SK-N-SH (cell line): ENCODE results near the gene C1D. TPM values are rescaled to one million over a fixed set of nuclear protein-coding genes. Genes with fewer than 3 reads are reported as not detected.

Source experiments
- CTCF ChIA-PET: fragments of 300-600, 350-600 bp; formaldehyde crosslinking; extraction: SDS; loops from one replicate; lab custom pipeline; 2021; lab: Yijun Ruan, JAX
- POLR2A ChIA-PET: fragments of 350-600 bp; sonication (Branson Sonifier 250); formaldehyde crosslinking; extraction: SDS; loops from one replicate; lab custom pipeline; 2020; ENCODE audit warnings: antibody characterized with exemption, inconsistent platforms; lab: Yijun Ruan, JAX
- DNase-seq: peaks from one replicate; pipeline ENCODE4 v3.0.0; 2012
- H2AFZ ChIP-seq: fragments of 200-600 bp; sonication (generic); 2 replicates; pipeline ENCODE4 v1.8.1; 2016; ENCODE audit warnings: antibody characterized with exemption, mild to moderate bottlenecking, low read depth
- H3F3A ChIP-seq: fragments of 200-600 bp; sonication (generic); replicated peaks from 2 replicates; pipeline ENCODE3; 2016; ENCODE audit warnings: antibody characterized with exemption, mild to moderate bottlenecking; ENCODE audit not compliant: insufficient read depth
- H3K27ac ChIP-seq, 2 experiments: fragments of 200-500 bp in 1 of 2; fragments of 200-600 bp in 1 of 2; sonication (Bioruptor generic) in 1 of 2; sonication (generic), shearing (Covaris generic) in 1 of 2; 2 replicates each; pipeline versions ENCODE4 v1.5.1 to v1.6.1; 2014 to 2016; ENCODE audit warnings: low read depth in 2 of 2, inconsistent platforms in 1 of 2, low read length in 1 of 2, mild to moderate bottlenecking in 1 of 2, mixed read lengths in 1 of 2
- H3K27me3 ChIP-seq: fragments of 200-600 bp; sonication (generic), shearing (Covaris generic); 2 replicates; pipeline ENCODE4 v1.6.1; 2016; ENCODE audit warnings: mixed run types; ENCODE audit not compliant: insufficient read depth
- H3K36me3 ChIP-seq, 2 experiments: fragments of 200-500 bp in 1 of 2; fragments of 200-600 bp in 1 of 2; sonication (Bioruptor generic) in 1 of 2; sonication (generic) in 1 of 2; replicated peaks in 1 of 2; 2 replicates each; pipeline versions ENCODE3 to v1.5.1; 2014 to 2016; ENCODE audit warnings: low read length in 1 of 2, mild to moderate bottlenecking in 1 of 2; ENCODE audit not compliant: insufficient read depth in 2 of 2, control insufficient read depth in 1 of 2
- H3K4me1 ChIP-seq, 2 experiments: fragments of 200-500 bp in 1 of 2; fragments of 200-600 bp in 1 of 2; sonication (Bioruptor generic) in 1 of 2; sonication (generic), shearing (Covaris generic) in 1 of 2; 2 replicates each; pipeline versions ENCODE4 v1.5.1 to v1.6.1; 2014 to 2016; ENCODE audit warnings: low read depth in 1 of 2, low read length in 1 of 2, mixed run types in 1 of 2; ENCODE audit not compliant: insufficient read depth in 2 of 2, control insufficient read depth in 1 of 2
- H3K4me2 ChIP-seq: fragments of 200-600 bp; sonication (generic), shearing (Covaris generic); 2 replicates; pipeline ENCODE4 v1.6.1; 2017; ENCODE audit warnings: mixed run types
- H3K4me3 ChIP-seq, 2 experiments: fragments of 200-500 bp in 1 of 2; fragments of 200-600 bp in 1 of 2; sonication (Bioruptor generic) in 1 of 2; sonication (generic), shearing (Covaris generic) in 1 of 2; 2 replicates each; pipeline versions ENCODE4 v1.5.1 to v1.8.1; 2014 to 2016; ENCODE audit warnings: low read depth in 2 of 2, inconsistent platforms in 1 of 2, low read length in 1 of 2, mild to moderate bottlenecking in 1 of 2, mixed read lengths in 1 of 2, moderate library complexity in 1 of 2
- H3K79me2 ChIP-seq: fragments of 200-600 bp; sonication (generic); 2 replicates; pipeline ENCODE4 v1.8.1; 2017; ENCODE audit warnings: mild to moderate bottlenecking; ENCODE audit not compliant: insufficient read depth
- H3K9ac ChIP-seq: fragments of 200-600 bp; sonication (generic); 2 replicates; pipeline ENCODE4 v1.6.1; 2017; ENCODE audit warnings: mixed run types
- H3K9me2 ChIP-seq: fragments of 200-600 bp; sonication (generic); 2 replicates; pipeline ENCODE4 v1.6.1; 2017; ENCODE audit warnings: mixed run types
- H3K9me3 ChIP-seq: fragments of 200-600 bp; sonication (generic); 2 replicates; pipeline ENCODE4 v1.6.1; 2017; ENCODE audit warnings: mixed run types, mild to moderate bottlenecking, moderate library complexity
- H4K20me1 ChIP-seq: fragments of 200-600 bp; sonication (generic); 2 replicates; pipeline ENCODE4 v1.6.1; 2017; ENCODE audit warnings: mild to moderate bottlenecking, mixed run types; ENCODE audit not compliant: insufficient read depth
- CHD2 ChIP-seq: fragments of 150-350 bp; IDR thresholded peaks from 2 replicates; pipeline ENCODE4 v1.6.1; 2018; ENCODE audit warnings: low read length; ENCODE audit not compliant: partially characterized antibody
- EP300 ChIP-seq, 2 experiments: IDR thresholded peaks; 2 replicates each; pipeline versions ENCODE4 v1.4.0 to v1.6.1; 2012; ENCODE audit warnings: borderline replicate concordance in 1 of 2, low read depth in 1 of 2, low read length in 1 of 2
- EZH2phosphoT487 ChIP-seq: fragments of 200-600 bp; sonication (generic); IDR thresholded peaks from 2 replicates; pipeline ENCODE4 v1.6.1; 2017; ENCODE audit warnings: low read depth, mixed run types, mild to moderate bottlenecking, antibody characterized with exemption, moderate library complexity, borderline replicate concordance
- FOSL2 ChIP-seq: IDR thresholded peaks from 2 replicates; pipeline ENCODE4 v1.4.0; 2012; ENCODE audit warnings: low read depth, mild to moderate bottlenecking, moderate library complexity, borderline replicate concordance
- FOXJ3 ChIP-seq: sonication (generic); formaldehyde crosslinking; IDR thresholded peaks from 2 replicates; pipeline ENCODE4 v1.5.1; 2020; ENCODE audit warnings: mild to moderate bottlenecking, missing genetic modification reagents
- GATA2 ChIP-seq: sonication (generic); formaldehyde crosslinking; IDR thresholded peaks from 2 replicates; pipeline ENCODE4 v1.5.0; 2020; ENCODE audit warnings: mild to moderate bottlenecking, missing genetic modification reagents
- JUND ChIP-seq: IDR thresholded peaks from 2 replicates; pipeline ENCODE4 v1.4.0; 2012
- MAX ChIP-seq: IDR thresholded peaks from 2 replicates; pipeline ENCODE4 v1.4.0; 2012; ENCODE audit warnings: low read depth
- NRF1 ChIP-seq: IDR thresholded peaks from 2 replicates; pipeline ENCODE4 v1.6.1; 2012; ENCODE audit warnings: low read depth, mild to moderate bottlenecking, low read length
- PBX3 ChIP-seq: IDR thresholded peaks from 2 replicates; pipeline ENCODE4; 2012
- RAD21 ChIP-seq: IDR thresholded peaks from 2 replicates; pipeline ENCODE4 v1.6.1; 2012; ENCODE audit warnings: mild to moderate bottlenecking, low read length
- RCOR1 ChIP-seq: fragments of 150-350 bp; IDR thresholded peaks from 2 replicates; pipeline ENCODE4 v1.6.1; 2017; ENCODE audit warnings: antibody characterized with exemption, low read length
- RXRA ChIP-seq: IDR thresholded peaks from 2 replicates; pipeline ENCODE4 v1.4.0; 2012; ENCODE audit warnings: low read depth, mild to moderate bottlenecking, borderline replicate concordance
- SIN3A ChIP-seq: IDR thresholded peaks from 2 replicates; pipeline ENCODE4 v1.6.1; 2012; ENCODE audit warnings: low read depth, mild to moderate bottlenecking, low read length, moderate library complexity, borderline replicate concordance
- SMC3 ChIP-seq: IDR thresholded peaks from 2 replicates; pipeline ENCODE4 v1.6.1; 2012; ENCODE audit warnings: low read depth, low read length, improper control_type of control experiment
- WGBS: methylation state at CpG from one replicate; pipeline ENCODE4 v1.1.6; 2017; ENCODE audit warnings: low lambda C conversion rate; 5-methylcytosine and 5-hydroxymethylcytosine counted together
- polyA plus RNA-seq, 3 experiments: library from polyadenylated mRNA; depleted of rRNA; stranded (reverse); fragments of >200 nt; gene quantifications; 2 replicates each; pipeline ENCODE4 v1.2.3, GENCODE V29; 2012
- TF ChIP-seq, protein P1 (sequence below): IDR thresholded peaks from 2 replicates; pipeline ENCODE4 v1.6.1; 2012; ENCODE audit warnings: mild to moderate bottlenecking, low read depth, low read length, moderate library complexity
- TF ChIP-seq, protein P2 (sequence below): IDR thresholded peaks from 2 replicates; pipeline ENCODE4 v1.4.0; 2012; ENCODE audit warnings: low read depth, borderline replicate concordance
- TF ChIP-seq, protein P3 (sequence below): IDR thresholded peaks from 2 replicates; pipeline ENCODE4 v1.4.0; 2012; ENCODE audit warnings: low read depth, borderline replicate concordance

Gene C1D
- polyA plus RNA-seq, 1 of the 3 experiments (the other 2 are of a cell fraction), result 45.9 TPM

DNA sequence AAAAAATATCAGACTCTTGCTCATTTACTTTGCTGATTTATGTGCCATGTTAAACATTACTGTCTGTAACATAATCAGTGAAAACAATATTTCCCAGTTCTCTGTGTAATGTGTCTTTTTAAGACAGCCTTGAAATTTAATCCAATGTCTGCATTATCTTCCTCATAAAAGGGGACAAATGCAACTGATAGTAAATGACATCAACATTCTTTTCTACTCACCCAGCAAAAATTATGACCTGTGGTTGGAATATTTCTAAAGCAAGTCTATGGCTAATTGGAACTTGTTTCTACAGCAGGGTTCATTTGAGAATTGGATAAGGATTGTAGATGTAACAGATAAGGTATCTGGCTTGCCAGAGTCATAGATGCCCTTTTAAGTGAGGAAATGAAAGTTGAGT lies 34.8 kb downstream of the C1D start (continued):
- TF ChIP-seq PBX3 (peak; percentile 94), SIN3A (peak; percentile 61; the same call in 1 of the 2 replicates), GATA2 (CRISPR knock-in tag) (peak; percentile 38; the same call in 1 of the 2 replicates), RXRA (peak; percentile 91), NRF1 (no peak), EP300 (IDR thresholded peaks at IDR 0.05; ENCODE audit: borderline replicate concordance in 1 of 2, low read depth in 1 of 2, low read length in 1 of 2) (peak; percentile 75 to 99), FOSL2 (peak; percentile 74; the same call in 1 of the 2 replicates), RCOR1 (no peak), FOXJ3 (no peak), RAD21 (no peak), MAX (0 out of 2 replicates have a peak, but pooled peaks have one; percentile 34), EZH2phosphoT487 (no peak)
- TF ChIP-seq, protein P1, sequence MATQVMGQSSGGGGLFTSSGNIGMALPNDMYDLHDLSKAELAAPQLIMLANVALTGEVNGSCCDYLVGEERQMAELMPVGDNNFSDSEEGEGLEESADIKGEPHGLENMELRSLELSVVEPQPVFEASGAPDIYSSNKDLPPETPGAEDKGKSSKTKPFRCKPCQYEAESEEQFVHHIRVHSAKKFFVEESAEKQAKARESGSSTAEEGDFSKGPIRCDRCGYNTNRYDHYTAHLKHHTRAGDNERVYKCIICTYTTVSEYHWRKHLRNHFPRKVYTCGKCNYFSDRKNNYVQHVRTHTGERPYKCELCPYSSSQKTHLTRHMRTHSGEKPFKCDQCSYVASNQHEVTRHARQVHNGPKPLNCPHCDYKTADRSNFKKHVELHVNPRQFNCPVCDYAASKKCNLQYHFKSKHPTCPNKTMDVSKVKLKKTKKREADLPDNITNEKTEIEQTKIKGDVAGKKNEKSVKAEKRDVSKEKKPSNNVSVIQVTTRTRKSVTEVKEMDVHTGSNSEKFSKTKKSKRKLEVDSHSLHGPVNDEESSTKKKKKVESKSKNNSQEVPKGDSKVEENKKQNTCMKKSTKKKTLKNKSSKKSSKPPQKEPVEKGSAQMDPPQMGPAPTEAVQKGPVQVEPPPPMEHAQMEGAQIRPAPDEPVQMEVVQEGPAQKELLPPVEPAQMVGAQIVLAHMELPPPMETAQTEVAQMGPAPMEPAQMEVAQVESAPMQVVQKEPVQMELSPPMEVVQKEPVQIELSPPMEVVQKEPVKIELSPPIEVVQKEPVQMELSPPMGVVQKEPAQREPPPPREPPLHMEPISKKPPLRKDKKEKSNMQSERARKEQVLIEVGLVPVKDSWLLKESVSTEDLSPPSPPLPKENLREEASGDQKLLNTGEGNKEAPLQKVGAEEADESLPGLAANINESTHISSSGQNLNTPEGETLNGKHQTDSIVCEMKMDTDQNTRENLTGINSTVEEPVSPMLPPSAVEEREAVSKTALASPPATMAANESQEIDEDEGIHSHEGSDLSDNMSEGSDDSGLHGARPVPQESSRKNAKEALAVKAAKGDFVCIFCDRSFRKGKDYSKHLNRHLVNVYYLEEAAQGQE, result no peak
- TF ChIP-seq, protein P2, sequence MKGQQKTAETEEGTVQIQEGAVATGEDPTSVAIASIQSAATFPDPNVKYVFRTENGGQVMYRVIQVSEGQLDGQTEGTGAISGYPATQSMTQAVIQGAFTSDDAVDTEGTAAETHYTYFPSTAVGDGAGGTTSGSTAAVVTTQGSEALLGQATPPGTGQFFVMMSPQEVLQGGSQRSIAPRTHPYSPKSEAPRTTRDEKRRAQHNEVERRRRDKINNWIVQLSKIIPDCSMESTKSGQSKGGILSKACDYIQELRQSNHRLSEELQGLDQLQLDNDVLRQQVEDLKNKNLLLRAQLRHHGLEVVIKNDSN, result no peak; the same call in 1 of the 2 replicates

DNA sequence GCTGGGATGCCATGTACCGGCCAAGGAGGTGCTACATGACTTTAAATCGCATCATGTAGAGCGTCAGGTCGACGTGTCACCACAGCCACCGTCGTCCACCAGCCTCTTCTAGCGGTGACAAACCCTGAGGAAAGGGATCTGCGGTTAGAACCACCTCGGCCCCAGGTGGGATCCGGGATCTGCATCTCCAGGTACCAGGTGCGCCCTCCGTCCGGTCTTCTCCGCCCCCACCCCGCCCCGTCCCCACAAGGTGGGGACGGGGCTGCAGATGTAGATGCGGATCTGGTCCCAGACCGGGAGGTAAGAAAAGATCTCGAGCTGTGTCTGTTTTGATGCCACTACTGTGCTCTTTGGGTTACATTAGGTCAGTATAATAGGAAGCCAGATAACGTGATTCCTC lies 38.4 kb downstream of the C1D start:
- no peaks in the 10 kb centered on the region for H3K36me3 ChIP-seq
- 89% methylated on average over 12 of the region's 22 CpGs for WGBS
- no peaks in the 10 kb centered on the region for H3K27me3 ChIP-seq
- no peak overlapping the region for H2AFZ ChIP-seq
- no peak overlapping the region for H3K4me3 ChIP-seq
- ChIA-PET POLR2A (no interaction called here), CTCF (no interaction called here)
- no peaks in the 10 kb centered on the region for H3K9me3 ChIP-seq
- no peak overlapping the region for H3K9ac ChIP-seq
- H3K27ac ChIP-seq, result no peak overlapping the region
- H3K79me2 ChIP-seq, result no peaks in the 10 kb centered on the region
- no peak for DNase-seq
- no peaks in the 10 kb centered on the region for H4K20me1 ChIP-seq
- H3K9me2 ChIP-seq, result no peaks in the 10 kb centered on the region
- TF ChIP-seq JUND (no peak), CHD2 (no peak), NRF1 (no peak), MAX (no peak), GATA2 (CRISPR knock-in tag) (no peak), SMC3 (no peak), RAD21 (no peak)
- TF ChIP-seq, protein P2, result no peak
- TF ChIP-seq, protein P3, sequence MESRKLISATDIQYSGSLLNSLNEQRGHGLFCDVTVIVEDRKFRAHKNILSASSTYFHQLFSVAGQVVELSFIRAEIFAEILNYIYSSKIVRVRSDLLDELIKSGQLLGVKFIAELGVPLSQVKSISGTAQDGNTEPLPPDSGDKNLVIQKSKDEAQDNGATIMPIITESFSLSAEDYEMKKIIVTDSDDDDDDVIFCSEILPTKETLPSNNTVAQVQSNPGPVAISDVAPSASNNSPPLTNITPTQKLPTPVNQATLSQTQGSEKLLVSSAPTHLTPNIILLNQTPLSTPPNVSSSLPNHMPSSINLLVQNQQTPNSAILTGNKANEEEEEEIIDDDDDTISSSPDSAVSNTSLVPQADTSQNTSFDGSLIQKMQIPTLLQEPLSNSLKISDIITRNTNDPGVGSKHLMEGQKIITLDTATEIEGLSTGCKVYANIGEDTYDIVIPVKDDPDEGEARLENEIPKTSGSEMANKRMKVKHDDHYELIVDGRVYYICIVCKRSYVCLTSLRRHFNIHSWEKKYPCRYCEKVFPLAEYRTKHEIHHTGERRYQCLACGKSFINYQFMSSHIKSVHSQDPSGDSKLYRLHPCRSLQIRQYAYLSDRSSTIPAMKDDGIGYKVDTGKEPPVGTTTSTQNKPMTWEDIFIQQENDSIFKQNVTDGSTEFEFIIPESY, result no peak
- H3F3A ChIP-seq, result peaks cover 18% of the 10 kb centered on the region
- peaks cover 0 to 12% of the 10 kb centered on the region in 2 experiments; a peak in 3 of 4 replicates for H3K4me1 ChIP-seq
- no peak overlapping the region for H3K4me2 ChIP-seq
